ENCODE results near the gene TGM1.

TGM1 gene

DNA sequence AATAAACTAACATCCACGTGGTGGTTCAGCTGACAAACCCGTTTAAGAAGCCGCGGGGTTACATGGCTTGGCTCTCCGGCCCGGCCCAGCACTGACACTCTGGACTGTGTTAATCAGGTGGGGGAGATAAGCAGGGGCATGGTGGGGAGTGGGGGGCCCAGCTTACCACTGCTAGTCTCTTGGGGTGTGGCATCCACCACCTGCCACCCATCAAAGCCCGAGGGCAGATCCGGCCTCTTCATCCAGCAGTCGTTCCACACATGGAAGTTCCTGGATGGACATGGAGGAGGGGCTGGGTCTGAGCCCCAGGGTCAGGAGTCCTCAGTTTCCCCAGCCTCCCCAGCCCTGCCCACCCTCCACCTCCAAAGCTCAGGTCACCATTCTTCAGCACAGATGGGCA, 4.9 kb downstream of the TGM1 start:
- Histone ChIP-seq H3F3A (ENCODE audit: insufficient read depth, low read length) (no peaks in the 10 kb centered on the region), H3K27me3 (replicated peaks; ENCODE audit: insufficient read depth, low read length) (no peaks in the 10 kb centered on the region), H3K36me3 (replicated peaks; ENCODE audit: insufficient read depth, low read length) (no peaks in the 10 kb centered on the region), H3K9me2 (replicated peaks; ENCODE audit: insufficient read depth, low read length) (no peaks in the 10 kb centered on the region), H3K27ac (ENCODE audit: low read length) (no peak overlapping the region), H3K9me3 (replicated peaks; ENCODE audit: insufficient read depth, low read length) (no peaks in the 10 kb centered on the region), H3K4me1 (ENCODE audit: low read length) (no peaks in the 10 kb centered on the region), H3K4me3 (ENCODE audit: low read length) (no peak overlapping the region), H2AFZ (ENCODE audit: low read length) (no peak overlapping the region), H3K79me2 (ENCODE audit: low read length) (no peaks in the 10 kb centered on the region), H4K20me1 (ENCODE audit: insufficient read depth, low read length) (no peaks in the 10 kb centered on the region), H3K4me2 (ENCODE audit: low read depth, low read length) (no peak overlapping the region), H3K9ac (ENCODE audit: low read length) (no peak overlapping the region)
- DNase-seq, result no peak
- TF ChIP-seq, protein P1, sequence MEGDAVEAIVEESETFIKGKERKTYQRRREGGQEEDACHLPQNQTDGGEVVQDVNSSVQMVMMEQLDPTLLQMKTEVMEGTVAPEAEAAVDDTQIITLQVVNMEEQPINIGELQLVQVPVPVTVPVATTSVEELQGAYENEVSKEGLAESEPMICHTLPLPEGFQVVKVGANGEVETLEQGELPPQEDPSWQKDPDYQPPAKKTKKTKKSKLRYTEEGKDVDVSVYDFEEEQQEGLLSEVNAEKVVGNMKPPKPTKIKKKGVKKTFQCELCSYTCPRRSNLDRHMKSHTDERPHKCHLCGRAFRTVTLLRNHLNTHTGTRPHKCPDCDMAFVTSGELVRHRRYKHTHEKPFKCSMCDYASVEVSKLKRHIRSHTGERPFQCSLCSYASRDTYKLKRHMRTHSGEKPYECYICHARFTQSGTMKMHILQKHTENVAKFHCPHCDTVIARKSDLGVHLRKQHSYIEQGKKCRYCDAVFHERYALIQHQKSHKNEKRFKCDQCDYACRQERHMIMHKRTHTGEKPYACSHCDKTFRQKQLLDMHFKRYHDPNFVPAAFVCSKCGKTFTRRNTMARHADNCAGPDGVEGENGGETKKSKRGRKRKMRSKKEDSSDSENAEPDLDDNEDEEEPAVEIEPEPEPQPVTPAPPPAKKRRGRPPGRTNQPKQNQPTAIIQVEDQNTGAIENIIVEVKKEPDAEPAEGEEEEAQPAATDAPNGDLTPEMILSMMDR (IDR thresholded peaks at IDR 0.05; ENCODE audit: low read length), result no peak
- TF ChIP-seq EZH2 (optimal IDR thresholded peaks at IDR 0.05; ENCODE audit: low read depth, low read length), result no peak
- TF ChIP-seq EZH2phosphoT487 (IDR thresholded peaks at IDR 0.05; ENCODE audit: low read length), result no peak

DNA sequence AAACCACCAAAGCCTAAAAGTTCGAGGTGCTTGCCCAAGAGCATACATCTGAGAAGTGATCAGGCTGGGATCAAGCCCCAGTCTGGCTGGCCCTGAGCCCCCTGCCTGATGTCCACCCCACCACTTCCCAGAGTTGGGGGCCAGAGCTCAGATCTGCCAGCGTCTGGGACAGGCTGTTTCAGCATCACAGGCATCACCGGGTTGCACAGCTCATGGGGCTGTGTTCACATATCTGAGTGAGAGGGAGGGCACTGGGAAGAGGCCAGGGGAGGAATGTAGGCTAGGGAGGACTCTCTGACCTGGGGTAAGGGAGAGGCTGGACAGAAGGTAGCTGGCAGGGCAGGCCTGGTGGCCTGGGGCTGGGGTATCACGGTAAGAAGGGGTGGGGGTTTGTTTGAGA, 6.0 kb downstream of the TGM1 start:
- DNase-seq, result no peak
- H3K27ac ChIP-seq (ENCODE audit: low read length), result no peak overlapping the region
- H3K36me3 ChIP-seq (replicated peaks; ENCODE audit: insufficient read depth, low read length), result no peaks in the 10 kb centered on the region
- H3K9ac ChIP-seq (ENCODE audit: low read length), result no peak overlapping the region
- no peak overlapping the region for H3K4me2 ChIP-seq (ENCODE audit: low read depth, low read length)
- H3K4me3 ChIP-seq (ENCODE audit: low read length), result no peak overlapping the region
- H3K9me3 ChIP-seq (replicated peaks; ENCODE audit: insufficient read depth, low read length), result no peaks in the 10 kb centered on the region
- H3K4me1 ChIP-seq (ENCODE audit: low read length), result no peaks in the 10 kb centered on the region
- H2AFZ ChIP-seq (ENCODE audit: low read length), result no peak overlapping the region
- no peaks in the 10 kb centered on the region for H3K27me3 ChIP-seq (replicated peaks; ENCODE audit: insufficient read depth, low read length)
- no peaks in the 10 kb centered on the region for H3K9me2 ChIP-seq (replicated peaks; ENCODE audit: insufficient read depth, low read length)
- H3F3A ChIP-seq (ENCODE audit: insufficient read depth, low read length), result no peaks in the 10 kb centered on the region
- no peaks in the 10 kb centered on the region for H4K20me1 ChIP-seq (ENCODE audit: insufficient read depth, low read length)
- TF ChIP-seq EZH2phosphoT487 (IDR thresholded peaks at IDR 0.05; ENCODE audit: low read length), result no peak
- H3K79me2 ChIP-seq (ENCODE audit: low read length), result no peaks in the 10 kb centered on the region

DNA sequence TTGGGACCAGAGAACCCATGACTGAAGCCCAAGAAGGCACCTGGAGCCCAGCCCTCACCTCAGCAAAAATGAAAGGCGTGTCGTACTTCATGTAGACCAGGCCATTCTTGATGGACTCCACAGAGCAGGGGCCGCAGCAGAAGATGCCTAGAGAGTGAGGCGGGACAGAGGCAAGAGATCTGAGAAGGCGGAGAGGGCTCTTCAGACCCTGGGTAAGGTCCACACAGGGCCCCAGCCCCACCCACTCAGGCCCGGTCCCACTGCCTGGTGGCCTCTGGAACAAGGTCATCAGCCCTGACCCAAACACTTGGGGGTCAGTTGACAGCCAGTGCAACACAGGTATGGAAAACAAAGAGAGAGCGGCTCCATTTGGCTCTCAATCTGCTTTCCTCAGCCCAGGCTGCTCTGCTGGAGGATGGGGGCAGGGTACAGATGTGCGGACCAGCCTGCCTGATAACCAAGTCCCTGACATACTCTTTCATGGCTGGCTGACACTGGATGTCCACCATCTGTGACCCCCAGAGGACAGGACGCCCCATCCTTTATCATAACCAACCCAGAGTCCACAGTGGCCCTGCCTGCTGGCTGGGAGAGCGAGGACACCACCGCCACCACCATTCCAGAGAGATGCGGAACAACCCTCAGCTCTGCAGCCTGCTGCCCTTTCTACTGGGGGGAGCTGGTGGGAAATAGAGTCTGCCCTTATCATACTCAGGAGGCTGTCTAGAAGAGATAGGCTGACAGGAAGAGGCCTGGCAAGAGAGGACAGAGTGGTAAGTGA, 6.9 kb downstream of the TGM1 start:
- no peak overlapping the region for H3K27ac ChIP-seq (ENCODE audit: low read length)

DNA sequence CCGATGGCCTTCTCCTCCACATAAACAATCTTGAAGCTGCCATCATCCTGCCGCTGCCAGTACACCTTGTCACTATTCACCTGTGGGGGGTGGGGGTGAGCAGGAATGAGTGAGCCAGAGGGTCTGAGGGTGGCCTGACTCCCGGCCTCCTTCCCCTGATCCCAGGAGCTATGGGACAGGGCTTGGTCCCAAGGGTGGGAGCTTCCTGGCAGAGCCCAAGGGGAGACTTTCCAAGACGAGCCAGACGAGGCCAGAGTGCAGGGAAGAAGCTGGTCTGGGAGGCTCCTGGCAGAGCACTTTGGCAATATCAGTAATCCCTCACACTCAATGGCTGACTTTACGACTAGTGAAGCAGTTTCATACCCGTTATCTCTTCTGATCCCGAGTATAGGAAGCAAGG, 7.5 kb downstream of the TGM1 start:
- no peaks in the 10 kb centered on the region for H4K20me1 ChIP-seq (ENCODE audit: insufficient read depth, low read length)
- H3K4me3 ChIP-seq (ENCODE audit: low read length), result no peak overlapping the region
- no peaks in the 10 kb centered on the region for H3K9me3 ChIP-seq (replicated peaks; ENCODE audit: insufficient read depth, low read length)
- no peaks in the 10 kb centered on the region for H3K79me2 ChIP-seq (ENCODE audit: low read length)
- H3K9me2 ChIP-seq (replicated peaks; ENCODE audit: insufficient read depth, low read length), result no peaks in the 10 kb centered on the region
- no peak overlapping the region for H3K9ac ChIP-seq (ENCODE audit: low read length)
- H3K4me2 ChIP-seq (ENCODE audit: low read depth, low read length), result no peak overlapping the region
- no peaks in the 10 kb centered on the region for H3F3A ChIP-seq (ENCODE audit: insufficient read depth, low read length)
- H3K27me3 ChIP-seq (replicated peaks; ENCODE audit: insufficient read depth, low read length), result no peaks in the 10 kb centered on the region
- no peak for DNase-seq
- H2AFZ ChIP-seq (ENCODE audit: low read length), result no peak overlapping the region
- no peak overlapping the region for H3K27ac ChIP-seq (ENCODE audit: low read length)
- no peaks in the 10 kb centered on the region for H3K4me1 ChIP-seq (ENCODE audit: low read length)
- TF ChIP-seq, protein P1 (IDR thresholded peaks at IDR 0.05; ENCODE audit: low read length), result no peak
- TF ChIP-seq EZH2 (optimal IDR thresholded peaks at IDR 0.05; ENCODE audit: low read depth, low read length) (no peak), EZH2phosphoT487 (IDR thresholded peaks at IDR 0.05; ENCODE audit: low read length) (no peak)
- no peaks in the 10 kb centered on the region for H3K36me3 ChIP-seq (replicated peaks; ENCODE audit: insufficient read depth, low read length)

More for the DNA sequence above, 6.9 kb downstream of the TGM1 start:
- Histone ChIP-seq H3K9me3 (replicated peaks; ENCODE audit: insufficient read depth, low read length) (no peaks in the 10 kb centered on the region), H3K9me2 (replicated peaks; ENCODE audit: insufficient read depth, low read length) (no peaks in the 10 kb centered on the region), H3K36me3 (replicated peaks; ENCODE audit: insufficient read depth, low read length) (no peaks in the 10 kb centered on the region), H4K20me1 (ENCODE audit: insufficient read depth, low read length) (no peaks in the 10 kb centered on the region), H2AFZ (ENCODE audit: low read length) (no peak overlapping the region), H3F3A (ENCODE audit: insufficient read depth, low read length) (no peaks in the 10 kb centered on the region), H3K4me1 (ENCODE audit: low read length) (no peaks in the 10 kb centered on the region), H3K79me2 (ENCODE audit: low read length) (no peaks in the 10 kb centered on the region), H3K27me3 (replicated peaks; ENCODE audit: insufficient read depth, low read length) (no peaks in the 10 kb centered on the region), H3K4me3 (ENCODE audit: low read length) (no peak overlapping the region), H3K9ac (ENCODE audit: low read length) (no peak overlapping the region), H3K4me2 (ENCODE audit: low read depth, low read length) (no peak overlapping the region)
- no peak for TF ChIP-seq EZH2phosphoT487 (IDR thresholded peaks at IDR 0.05; ENCODE audit: low read length)
- no peak for TF ChIP-seq EZH2 (optimal IDR thresholded peaks at IDR 0.05; ENCODE audit: low read depth, low read length)
- DNase-seq, result no peak
